HEK293T (cell line): Measurements from ENCODE around the gene SERPINA7.

Experiments
- CTCF ChIA-PET: fragments of 350-600 bp; formaldehyde crosslinking; extraction: SDS; loops from one replicate; lab custom pipeline; 2021; ENCODE audit warnings: antibody characterized with exemption, inconsistent platforms; lab: Yijun Ruan, JAX
- POLR2A ChIA-PET: fragments of 350-600 bp; formaldehyde crosslinking; extraction: SDS; loops from one replicate; lab custom pipeline; 2020; ENCODE audit warnings: antibody characterized with exemption, inconsistent platforms; lab: Yijun Ruan, JAX
- DNase-seq: peaks from one replicate; pipeline ENCODE4 v3.0.0; 2012; ENCODE audit warnings: mixed read lengths; ENCODE audit errors: extremely low spot score
- ARNT ChIP-seq: fragments of 450-650 bp; IDR thresholded peaks from 2 replicates; pipeline ENCODE4 v1.6.1; 2017; ENCODE audit warnings: mild to moderate bottlenecking
- BHLHE40 ChIP-seq: fragments of 450-650 bp; IDR thresholded peaks from 2 replicates; pipeline ENCODE4 v1.6.1; 2016; ENCODE audit warnings: mild to moderate bottlenecking, moderate library complexity, borderline replicate concordance
- CTBP1 ChIP-seq: fragments of 450-650 bp; IDR thresholded peaks from 2 replicates; pipeline ENCODE4 v1.6.1; 2016; ENCODE audit warnings: borderline replicate concordance
- ELF4 ChIP-seq: fragments of 450-650 bp; IDR thresholded peaks from 2 replicates; pipeline ENCODE4 v1.6.1; 2017; ENCODE audit warnings: antibody characterized with exemption
- FOXA1 ChIP-seq: fragments of 450-650 bp; IDR thresholded peaks from 2 replicates; pipeline ENCODE4 v1.6.1; 2016; ENCODE audit warnings: mild to moderate bottlenecking
- FOXK2 ChIP-seq: fragments of 450-650 bp; IDR thresholded peaks from 2 replicates; pipeline ENCODE4 v1.6.1; 2016; ENCODE audit warnings: mild to moderate bottlenecking
- FOXM1 ChIP-seq: fragments of 450-650 bp; IDR thresholded peaks from 2 replicates; pipeline ENCODE4 v1.6.1; 2017; ENCODE audit warnings: mild to moderate bottlenecking, borderline replicate concordance
- HDGF ChIP-seq: fragments of 450-650 bp; IDR thresholded peaks from 2 replicates; pipeline ENCODE4 v1.6.1; 2017; ENCODE audit warnings: antibody characterized with exemption, borderline replicate concordance
- L3MBTL2 ChIP-seq: fragments of 450-650 bp; conservative IDR thresholded peaks from 2 replicates; pipeline ENCODE4 v1.6.1; 2016; ENCODE audit warnings: mild to moderate bottlenecking
- LEF1 ChIP-seq: fragments of 450-650 bp; IDR thresholded peaks from 2 replicates; pipeline ENCODE4 v1.6.1; 2017; ENCODE audit warnings: mild to moderate bottlenecking, borderline replicate concordance
- NFRKB ChIP-seq: fragments of 450-650 bp; IDR thresholded peaks from 2 replicates; pipeline ENCODE4 v1.6.1; 2016; ENCODE audit warnings: mild to moderate bottlenecking, moderate library complexity
- PKNOX1 ChIP-seq: fragments of 450-650 bp; IDR thresholded peaks from 2 replicates; pipeline ENCODE4 v1.6.1; 2016
- SP1 ChIP-seq: fragments of 450-650 bp; IDR thresholded peaks from 2 replicates; pipeline ENCODE4 v1.6.1; 2017
- SUZ12 ChIP-seq: fragments of 450-650 bp; IDR thresholded peaks from 2 replicates; pipeline ENCODE4 v1.6.1; 2016; ENCODE audit warnings: mild to moderate bottlenecking
- TARDBP ChIP-seq: fragments of 450-650 bp; IDR thresholded peaks from 2 replicates; pipeline ENCODE4 v1.6.1; 2016
- ZNF384 ChIP-seq: fragments of 450-650 bp; IDR thresholded peaks from 2 replicates; pipeline ENCODE4 v1.6.1; 2016

The SERPINA7 gene, protein sequence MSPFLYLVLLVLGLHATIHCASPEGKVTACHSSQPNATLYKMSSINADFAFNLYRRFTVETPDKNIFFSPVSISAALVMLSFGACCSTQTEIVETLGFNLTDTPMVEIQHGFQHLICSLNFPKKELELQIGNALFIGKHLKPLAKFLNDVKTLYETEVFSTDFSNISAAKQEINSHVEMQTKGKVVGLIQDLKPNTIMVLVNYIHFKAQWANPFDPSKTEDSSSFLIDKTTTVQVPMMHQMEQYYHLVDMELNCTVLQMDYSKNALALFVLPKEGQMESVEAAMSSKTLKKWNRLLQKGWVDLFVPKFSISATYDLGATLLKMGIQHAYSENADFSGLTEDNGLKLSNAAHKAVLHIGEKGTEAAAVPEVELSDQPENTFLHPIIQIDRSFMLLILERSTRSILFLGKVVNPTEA

DNA sequence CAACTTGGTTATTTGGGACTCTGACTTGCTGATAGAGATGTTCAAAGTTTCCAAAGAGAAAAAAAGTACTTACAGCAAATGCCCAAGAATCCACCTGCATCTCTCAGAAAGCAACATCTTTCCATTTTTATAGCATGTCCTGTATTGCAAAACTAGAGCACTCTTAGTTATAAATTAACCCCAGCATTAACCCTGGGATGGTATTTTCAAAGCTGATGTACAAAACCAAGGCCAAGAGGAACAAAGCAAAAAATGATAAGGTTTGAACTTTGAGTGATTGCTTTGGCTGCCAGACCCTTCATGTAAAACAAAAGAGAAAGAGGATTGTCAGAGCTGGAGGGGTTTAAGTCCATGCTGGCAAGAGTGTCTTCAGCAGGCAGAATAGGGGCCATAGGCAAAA is at the start of gene SERPINA7:
Gene SERPINA7 (minus strand): TSS at position 103 of the 400 bp plus-strand sequence. CDS start 1,669 bp downstream, outside the sequence.
- POLR2A ChIA-PET, result no interaction called here
- no peak for DNase-seq
- TF ChIP-seq FOXK2 (no peak), ZNF384 (no peak), FOXM1 (no peak), FOXA1 (no peak)
- CTCF ChIA-PET, result no interaction called here

- ChIA-PET POLR2A (no interaction called here), CTCF (no interaction called here)
- TF ChIP-seq NFRKB, result no peak
- no peak for TF ChIP-seq TARDBP
- TF ChIP-seq ZNF384, result no peak
- no peak for TF ChIP-seq ARNT
- TF ChIP-seq FOXA1, result no peak
- no peak for TF ChIP-seq CTBP1
- TF ChIP-seq BHLHE40, result no peak
- no peak for TF ChIP-seq FOXK2
- no peak for TF ChIP-seq ELF4
- no peak for TF ChIP-seq HDGF
- TF ChIP-seq FOXM1, result no peak
- no peak for TF ChIP-seq SUZ12
- TF ChIP-seq L3MBTL2, result no peak
- no peak for TF ChIP-seq PKNOX1
- TF ChIP-seq LEF1, result no peak
- no peak for TF ChIP-seq SP1
- no peak for DNase-seq
Measured at GRCh38 chrX:106069048-106069447, 30.5 kb upstream of the SERPINA7 start.

DNA sequence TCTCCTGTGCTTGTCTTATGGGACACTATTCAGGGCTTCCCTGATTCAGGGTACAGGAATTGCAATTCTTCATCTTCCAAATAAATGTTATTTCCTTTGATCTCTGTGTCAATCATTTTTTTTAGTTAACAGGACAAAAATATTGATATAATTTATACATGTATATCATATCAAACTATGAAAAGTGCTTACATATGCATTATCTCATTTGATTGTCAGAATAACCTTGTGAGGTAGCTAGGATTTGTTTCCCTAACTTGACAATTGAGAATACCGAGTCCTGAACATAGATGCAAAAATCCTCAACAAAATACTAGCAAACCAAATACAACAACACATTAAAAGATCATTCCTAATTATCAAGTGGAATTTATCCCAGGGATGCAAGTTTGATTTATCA is 11.5 kb upstream of the SERPINA7 start:
- POLR2A ChIA-PET, result no interaction called here
- no peak for DNase-seq
- TF ChIP-seq SP1 (no peak), FOXM1 (no peak), PKNOX1 (no peak), HDGF (no peak), SUZ12 (no peak), L3MBTL2 (no peak), CTBP1 (no peak), TARDBP (no peak), LEF1 (no peak), FOXA1 (no peak), ELF4 (no peak), NFRKB (no peak), FOXK2 (no peak), BHLHE40 (no peak), ARNT (no peak), ZNF384 (no peak)
- CTCF ChIA-PET, result no interaction called here

- DNase-seq, result no peak
- POLR2A ChIA-PET, result no interaction called here
- CTCF ChIA-PET, result no interaction called here
- TF ChIP-seq BHLHE40, result no peak
- no peak for TF ChIP-seq FOXK2
- no peak for TF ChIP-seq HDGF
- no peak for TF ChIP-seq ELF4
- TF ChIP-seq CTBP1, result no peak
- no peak for TF ChIP-seq SUZ12
- no peak for TF ChIP-seq ARNT
- TF ChIP-seq ZNF384, result no peak
- no peak for TF ChIP-seq TARDBP
- TF ChIP-seq L3MBTL2, result no peak
- no peak for TF ChIP-seq NFRKB
- TF ChIP-seq LEF1, result no peak
Measured at GRCh38 chrX:106042296-106042695, 3.8 kb upstream of the SERPINA7 start.

DNA sequence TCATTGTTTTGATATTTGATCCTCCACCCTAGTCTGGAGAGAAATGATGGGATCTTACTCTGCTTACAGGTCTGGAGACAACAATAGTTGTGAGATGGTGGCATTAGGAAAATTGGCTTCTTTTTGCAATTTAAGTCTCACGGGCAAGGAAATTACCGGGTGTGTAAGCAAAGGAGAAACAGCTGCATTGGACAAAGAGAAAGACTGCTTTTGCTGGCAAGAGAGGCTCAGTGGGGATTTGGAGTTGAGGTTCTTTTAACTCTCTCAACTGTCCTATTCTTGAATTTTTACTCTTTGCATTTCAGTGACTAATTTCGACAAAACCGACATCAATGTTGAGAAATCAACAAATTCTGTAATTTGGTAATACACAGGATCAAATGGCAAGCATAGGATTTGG is 2.3 kb upstream of the SERPINA7 start:
- TF ChIP-seq TARDBP (no peak), SUZ12 (no peak), BHLHE40 (no peak), L3MBTL2 (no peak), PKNOX1 (no peak), HDGF (no peak), CTBP1 (no peak), LEF1 (no peak), ZNF384 (no peak), FOXA1 (no peak), FOXK2 (no peak), ARNT (no peak), NFRKB (no peak), SP1 (no peak), ELF4 (no peak), FOXM1 (no peak)
- POLR2A ChIA-PET, result no interaction called here
- DNase-seq, result no peak
- CTCF ChIA-PET, result interaction anchor here (1.6 kb wide), 1 partner anchor 66 kb away, joined by 3 read pairs; no protein-coding TSS in a partner anchor
